Dedifferentiated amniotic fluid mesenchymal stem cell (primary cell): ENCODE results near the gene CPEB3.
"Not testable (repeated sequence)": the region's sequence is repeated elsewhere in the genome, so short reads cannot be mapped to it uniquely, and the experiment has no call there.

ENCODE experiments used
- DNase-seq: peaks from one replicate; pipeline ENCODE4 v3.0.0-alpha.2; 2016; ENCODE audit errors: extremely low spot score

Gene CPEB3

GRCh38 chr10:92267343-92267742, 23.5 kb downstream of the CPEB3 start:
- DNase-seq = no peak

GRCh38 chr10:92265687-92266258, 25.1 kb downstream of the CPEB3 start:
- no peak for DNase-seq

DNA sequence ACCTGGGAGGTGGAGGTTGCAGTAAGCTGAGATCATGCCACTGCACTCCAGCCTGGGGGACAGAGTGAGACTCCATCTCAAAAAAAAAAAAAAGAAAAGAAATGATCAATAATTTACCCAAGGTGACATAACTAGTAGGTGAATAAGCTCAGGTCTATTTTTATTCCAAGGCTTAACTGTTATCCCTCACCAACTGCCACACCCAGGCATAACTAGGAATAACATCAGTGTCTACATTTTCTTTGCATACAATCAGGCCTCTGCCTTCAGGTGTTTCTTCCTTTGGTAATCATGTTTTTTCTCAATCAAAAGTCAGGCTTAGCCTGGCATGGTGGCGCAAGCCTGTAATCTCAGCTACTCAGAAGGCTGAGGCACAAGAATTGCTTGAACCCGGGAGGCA, 26.6 kb downstream of the CPEB3 start:
- no peak for DNase-seq

GRCh38 chr10:92263396-92263795, 27.5 kb downstream of the CPEB3 start:
- DNase-seq = no peak

DNA sequence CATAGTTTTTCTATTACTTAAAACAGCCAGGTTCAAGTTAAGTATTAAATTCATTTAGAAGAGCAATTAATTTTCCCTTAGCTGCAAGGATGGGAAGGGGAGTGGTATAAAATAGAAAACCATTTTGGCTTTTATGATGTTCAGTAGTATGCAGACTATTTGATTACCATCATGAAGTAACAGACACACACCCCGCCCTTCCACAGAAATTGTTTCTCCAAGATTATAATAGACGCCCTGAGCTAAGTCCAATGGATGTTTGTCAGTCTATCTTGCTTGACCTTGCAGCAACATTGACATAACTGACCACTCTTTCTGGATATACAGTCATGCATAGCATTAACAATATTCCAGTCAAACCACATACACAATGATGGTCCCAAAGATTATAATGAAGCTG, 42.3 kb downstream of the CPEB3 start:
- DNase-seq = no peak

GRCh38 chr10:92244796-92245195, 46.1 kb downstream of the CPEB3 start:
- DNase-seq = no peak

GRCh38 chr10:92242910-92243671, 47.8 kb downstream of the CPEB3 start:
- DNase-seq = peak; percentile 42

DNA sequence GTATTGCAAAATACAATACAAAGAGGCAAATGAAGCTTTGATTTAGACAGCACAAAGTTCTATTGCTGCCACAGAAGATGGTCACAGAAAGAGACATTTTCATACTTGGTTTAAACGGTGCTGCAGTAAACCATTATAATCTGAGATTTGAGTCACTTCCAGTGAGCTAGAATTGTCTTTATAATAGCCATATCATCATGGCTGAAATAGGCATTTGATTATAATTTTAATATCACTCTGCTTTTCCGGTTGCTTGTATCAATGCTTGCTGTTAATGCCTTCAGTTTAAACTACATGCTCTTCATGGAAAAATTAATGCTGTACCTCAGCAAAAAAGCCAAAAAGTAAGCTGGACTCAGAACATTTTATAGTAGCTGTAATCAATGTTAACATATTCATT, 48.5 kb downstream of the CPEB3 start:
- no peak for DNase-seq

- no peak for DNase-seq
Observed at GRCh38 chr10:92241501-92241900, 49.4 kb downstream of the CPEB3 start.

- no peak for DNase-seq
Observed at GRCh38 chr10:92241158-92241500, 49.7 kb downstream of the CPEB3 start.

DNA sequence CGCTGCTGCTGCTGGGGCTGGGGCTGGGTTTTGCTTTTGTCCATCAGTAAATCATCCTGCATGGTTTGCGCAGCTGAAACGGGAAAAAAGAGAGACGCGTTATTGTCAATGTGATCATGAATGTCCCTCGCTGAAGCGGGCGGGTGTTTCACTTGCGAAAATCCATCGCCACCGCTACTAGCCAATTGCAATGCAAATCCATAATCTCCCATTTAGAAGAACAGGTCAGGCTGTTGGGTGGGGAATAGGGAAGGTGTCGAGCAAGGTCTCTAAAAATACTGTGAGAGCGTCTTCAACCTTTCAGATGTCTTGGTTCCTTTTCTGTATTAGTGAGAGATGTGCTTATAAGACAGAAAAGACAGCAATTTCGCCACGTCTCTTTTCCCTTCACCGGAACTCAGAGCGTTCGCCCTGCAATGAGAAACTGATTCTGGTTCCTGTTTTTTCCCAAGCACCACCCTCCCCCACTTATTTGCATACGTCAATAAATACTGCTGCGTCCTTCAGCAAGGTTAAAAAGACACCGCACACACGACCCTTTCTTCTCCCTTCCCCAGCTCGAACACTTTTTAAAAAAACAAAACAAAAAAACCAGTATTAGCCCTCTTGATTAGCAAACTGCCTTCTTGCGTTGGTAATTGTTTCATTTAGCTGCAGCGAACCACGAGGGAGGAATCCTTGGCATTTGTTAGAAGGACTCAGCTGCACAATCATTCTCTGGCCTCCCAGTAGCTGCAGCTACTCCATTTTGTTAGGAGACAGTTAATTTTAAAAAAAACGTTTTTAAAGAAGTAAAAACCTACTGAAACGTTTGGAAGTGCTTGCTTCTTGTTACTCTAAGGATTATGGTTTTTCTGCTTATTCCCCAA, 50.4 kb downstream of the CPEB3 start:
- peak; percentile 68 for DNase-seq

DNA sequence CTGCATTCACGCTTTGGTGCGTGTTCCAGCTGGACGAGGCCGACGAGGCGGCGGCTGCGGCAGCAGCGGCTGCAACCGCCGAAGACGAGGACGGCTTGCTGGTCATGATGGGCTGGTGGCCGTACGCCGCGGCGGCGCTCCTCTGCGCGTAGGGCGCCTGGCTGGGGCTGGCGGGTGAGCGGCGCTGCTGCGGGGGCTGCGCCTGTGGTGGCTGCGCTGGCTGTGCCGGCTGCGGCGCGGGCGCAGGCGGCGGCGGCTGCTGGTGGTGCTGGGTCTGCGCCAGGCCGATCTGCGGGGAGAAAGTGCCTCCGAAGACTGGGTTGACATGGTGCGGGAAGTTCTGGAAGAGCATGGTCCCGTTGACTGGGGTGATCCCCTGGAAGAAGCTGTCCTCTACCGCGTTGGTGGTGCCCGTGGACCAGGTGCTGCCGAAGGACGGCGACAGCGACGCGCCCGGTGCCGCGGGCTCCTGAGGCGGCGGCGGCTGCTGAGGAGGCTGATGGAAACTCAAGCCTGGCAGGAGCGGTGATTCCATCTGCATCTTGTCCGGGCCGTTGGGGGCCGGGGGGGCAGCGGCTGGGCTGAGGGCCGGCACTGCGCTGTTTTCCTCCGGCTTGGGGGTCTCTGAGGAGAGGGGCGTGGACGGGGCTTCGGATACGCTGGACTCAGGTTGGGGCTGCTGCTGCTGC, 51.1 kb downstream of the CPEB3 start:
- DNase-seq = no peak

DNA sequence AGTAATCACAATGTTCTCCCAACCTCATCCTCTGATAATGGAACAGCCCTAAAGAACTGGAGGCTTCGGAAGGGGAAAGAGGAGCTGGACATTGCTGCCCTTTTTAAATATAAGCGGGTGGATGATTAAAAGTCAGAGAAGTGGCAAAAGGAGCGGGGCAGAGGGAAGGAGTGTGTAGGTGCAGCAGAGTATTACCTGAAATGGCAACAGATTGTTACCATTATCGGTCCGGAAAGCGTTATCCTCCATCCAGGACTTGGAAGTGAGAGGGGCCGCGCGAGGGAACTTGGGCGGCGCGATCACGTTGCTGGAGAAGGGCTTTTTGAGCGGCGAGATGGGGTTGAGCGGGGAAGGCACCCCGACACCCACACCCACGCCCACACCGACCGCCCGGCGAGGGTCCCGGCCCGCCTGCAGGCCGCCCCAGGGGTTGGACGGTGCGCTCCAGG, 51.7 kb downstream of the CPEB3 start:
- no peak for DNase-seq

- peak; percentile 45 for DNase-seq
Observed at GRCh38 chr10:92238586-92239098, 52.2 kb downstream of the CPEB3 start.

- DNase-seq = no peak
Observed at GRCh38 chr10:92238054-92238585, 52.8 kb downstream of the CPEB3 start.

DNA sequence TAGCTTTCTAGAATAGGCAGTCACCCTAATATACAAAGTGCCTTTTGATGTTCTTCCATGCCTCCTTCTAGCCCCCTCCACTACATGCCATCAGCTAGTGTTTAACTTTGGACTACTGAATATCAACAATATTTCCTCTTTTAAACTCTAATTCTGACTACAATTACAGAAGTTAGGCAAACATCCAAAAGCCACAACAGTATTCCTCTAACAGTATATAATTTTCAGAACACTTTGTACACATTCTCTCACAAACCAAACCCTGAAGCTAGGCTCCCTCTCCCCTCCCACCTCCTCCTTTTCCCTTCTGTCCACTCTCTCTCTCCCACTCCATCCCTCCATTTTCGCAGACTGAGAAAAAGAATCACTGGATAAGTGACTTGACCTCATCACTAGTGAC, 59.7 kb downstream of the CPEB3 start:
- DNase-seq = no peak

GRCh38 chr10:92222603-92223262, 68.1 kb downstream of the CPEB3 start:
- no peak for DNase-seq

DNA sequence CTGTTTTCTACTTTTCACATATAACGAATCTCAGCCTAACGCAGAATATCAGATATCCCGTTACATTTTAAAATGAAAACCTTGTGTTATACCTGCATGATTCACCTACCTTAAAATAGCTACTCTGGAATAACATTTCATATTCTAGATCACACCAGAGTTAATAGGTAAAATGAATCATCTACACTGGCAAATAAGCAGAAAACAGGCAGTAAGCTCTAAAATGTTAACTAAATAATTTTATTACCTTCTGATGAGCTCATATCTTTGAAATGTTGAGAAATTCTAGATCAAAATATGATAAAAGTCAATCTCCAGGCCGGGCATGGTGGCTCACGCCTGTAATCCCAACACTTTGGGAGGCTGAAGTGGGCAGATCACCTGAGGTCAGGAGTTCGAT, 71.3 kb downstream of the CPEB3 start:
- no peak for DNase-seq

DNA sequence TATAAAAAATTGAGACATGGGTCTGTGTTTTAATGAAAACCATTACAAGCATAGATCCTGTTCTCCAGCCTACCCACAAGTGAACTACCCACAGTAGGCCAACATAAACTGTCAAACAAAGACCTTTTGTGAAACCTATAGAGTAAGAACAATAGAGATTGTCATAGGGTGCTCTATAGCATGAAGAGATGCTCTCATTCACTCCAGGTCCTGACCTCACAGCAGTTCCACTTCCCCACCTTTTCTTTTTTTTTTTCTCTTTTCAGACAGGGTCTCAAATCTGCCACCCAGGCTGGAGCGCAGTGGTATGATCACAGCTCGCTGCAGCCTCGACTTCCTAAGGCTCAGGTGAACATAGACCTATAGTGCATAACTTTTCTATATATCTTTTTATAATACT, 72.3 kb downstream of the CPEB3 start:
- DNase-seq = no peak

- DNase-seq = not testable (repeated sequence)
Observed at GRCh38 chr10:92216608-92217007, 74.3 kb downstream of the CPEB3 start.

GRCh38 chr10:92215222-92215621, 75.7 kb downstream of the CPEB3 start:
- not testable (repeated sequence) for DNase-seq
